ENCODE results near the gene ALKBH3. TPM values are rescaled to one million over a fixed set of nuclear protein-coding genes. Genes with fewer than 3 reads are reported as not detected.

Gene ALKBH3
- total RNA-seq, 1 experiment from 2014 or later = 36.7 TPM

- Histone ChIP-seq H3K9me3 (ENCODE audit: control insufficient read depth in 1 of 2, insufficient read depth in 1 of 2, low read depth in 1 of 2, low read length in 2 of 2) (no peaks in the 10 kb centered on the region), H3K79me2 (ENCODE audit: insufficient read depth, low read length) (no peaks in the 10 kb centered on the region), H3K9ac (ENCODE audit: low read length) (no peak overlapping the region), H3K27ac (ENCODE audit: low read depth, low read length) (no peak overlapping the region), H3K4me1 (ENCODE audit: control insufficient read depth in 1 of 2, insufficient read depth in 2 of 2, low read length in 2 of 2) (peaks cover 0 to 10% of the 10 kb centered on the region in 2 experiments; a peak in 2 of 4 replicates), H3K9me2 (ENCODE audit: insufficient read depth) (no peaks in the 10 kb centered on the region), H3K36me3 (ENCODE audit: control insufficient read depth in 1 of 2, insufficient read depth in 2 of 2, low read length in 2 of 2) (no peaks in the 10 kb centered on the region), H4K20me1 (ENCODE audit: insufficient read depth) (no peaks in the 10 kb centered on the region), H2AFZ (ENCODE audit: low read depth, low read length, poor library complexity, severe bottlenecking) (no peak overlapping the region), H3K27me3 (ENCODE audit: insufficient read depth, low read length) (no peaks in the 10 kb centered on the region), H3K4me2 (ENCODE audit: low read length) (no peak overlapping the region), H3K4me3 (replicated peaks in 1 of 2; ENCODE audit: low read depth in 1 of 2, low read length in 2 of 2) (no peak overlapping the region)
- ChIA-PET POLR2A (no interaction called here), RAD21 (ENCODE audit: low non-redundant PET in 1 of 2, low total read pairs in 2 of 2, uncharacterized antibody in 2 of 2, unreplicated experiment in 2 of 2) (no interaction called here), CTCF (no interaction called here)
- TF ChIP-seq, protein P1, sequence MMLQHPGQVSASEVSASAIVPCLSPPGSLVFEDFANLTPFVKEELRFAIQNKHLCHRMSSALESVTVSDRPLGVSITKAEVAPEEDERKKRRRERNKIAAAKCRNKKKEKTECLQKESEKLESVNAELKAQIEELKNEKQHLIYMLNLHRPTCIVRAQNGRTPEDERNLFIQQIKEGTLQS (IDR thresholded peaks at IDR 0.05) = no peak
- TF ChIP-seq EZH2phosphoT487 (IDR thresholded peaks at IDR 0.05; ENCODE audit: borderline replicate concordance) (no peak), EGR1 (IDR thresholded peaks at IDR 0.05; ENCODE audit: low read depth) (no peak), ELF1 (IDR thresholded peaks at IDR 0.05; ENCODE audit: borderline replicate concordance, low read depth) (no peak), MAX (IDR thresholded peaks at IDR 0.05) (no peak), CEBPB (IDR thresholded peaks at IDR 0.05; ENCODE audit: low read depth) (no peak), SIN3A (IDR thresholded peaks at IDR 0.05; ENCODE audit: low read depth) (no peak), JUND (IDR thresholded peaks at IDR 0.05) (no peak), POLR2A (IDR thresholded peaks at IDR 0.05; ENCODE audit: borderline replicate concordance, extremely low read depth, insufficient read depth, insufficient read length) (no peak), CTCF (IDR thresholded peaks at IDR 0.05 in 2 of 3, conservative IDR thresholded peaks at IDR 0.05 in 1 of 3; ENCODE audit: borderline replicate concordance in 1 of 3, insufficient read depth in 1 of 3, low read depth in 2 of 3, low read length in 2 of 3) (no peak), POLR2AphosphoS5 (IDR thresholded peaks at IDR 0.05; ENCODE audit: low read depth, low read length) (no peak), ZNF274 (IDR thresholded peaks at IDR 0.05; ENCODE audit: low read depth, low read length) (no peak), RAD21 (IDR thresholded peaks at IDR 0.05; ENCODE audit: low read depth) (no peak), TCF7L2 (IDR thresholded peaks at IDR 0.05; ENCODE audit: borderline replicate concordance, extremely low read depth, insufficient read depth, insufficient read length) (no peak), REST (IDR thresholded peaks at IDR 0.05; ENCODE audit: low read depth) (no peak), FOSL1 (IDR thresholded peaks at IDR 0.05; ENCODE audit: low read depth) (no peak), SP1 (IDR thresholded peaks at IDR 0.05; ENCODE audit: low read depth) (no peak), EZH2 (IDR thresholded peaks at IDR 0.05) (no peak), YY1 (IDR thresholded peaks at IDR 0.05; ENCODE audit: extremely low read depth, insufficient replicate concordance, low read depth, low read length) (no peak)
- TF ChIP-seq, protein P2, sequence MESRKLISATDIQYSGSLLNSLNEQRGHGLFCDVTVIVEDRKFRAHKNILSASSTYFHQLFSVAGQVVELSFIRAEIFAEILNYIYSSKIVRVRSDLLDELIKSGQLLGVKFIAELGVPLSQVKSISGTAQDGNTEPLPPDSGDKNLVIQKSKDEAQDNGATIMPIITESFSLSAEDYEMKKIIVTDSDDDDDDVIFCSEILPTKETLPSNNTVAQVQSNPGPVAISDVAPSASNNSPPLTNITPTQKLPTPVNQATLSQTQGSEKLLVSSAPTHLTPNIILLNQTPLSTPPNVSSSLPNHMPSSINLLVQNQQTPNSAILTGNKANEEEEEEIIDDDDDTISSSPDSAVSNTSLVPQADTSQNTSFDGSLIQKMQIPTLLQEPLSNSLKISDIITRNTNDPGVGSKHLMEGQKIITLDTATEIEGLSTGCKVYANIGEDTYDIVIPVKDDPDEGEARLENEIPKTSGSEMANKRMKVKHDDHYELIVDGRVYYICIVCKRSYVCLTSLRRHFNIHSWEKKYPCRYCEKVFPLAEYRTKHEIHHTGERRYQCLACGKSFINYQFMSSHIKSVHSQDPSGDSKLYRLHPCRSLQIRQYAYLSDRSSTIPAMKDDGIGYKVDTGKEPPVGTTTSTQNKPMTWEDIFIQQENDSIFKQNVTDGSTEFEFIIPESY (IDR thresholded peaks at IDR 0.05; ENCODE audit: extremely low read depth, insufficient replicate concordance, low read length) = no peak
- ATAC-seq = no peak
- BruUV-seq (replicated peaks) = no TSS peak
- no peak for DNase-seq (ENCODE audit: low read depth, low spot score)
- intact Hi-C loops (cut with micrococcal nuclease) = no loop called here
These were observed 45.4 kb downstream of the ALKBH3 start for GRCh38 chr11:43925932-43926505.
